ENCODE data around the gene FBXO36.

GRCh38 chr2:229875549-229875948, 46.8 kb upstream of the FBXO36 start:
- TF ChIP-seq CTCF (IDR thresholded peaks at IDR 0.05; ENCODE audit: borderline replicate concordance, extremely low read depth, low read length, poor library complexity, severe bottlenecking) (no peak), EZH2 (IDR thresholded peaks at IDR 0.05; ENCODE audit: borderline replicate concordance, low read depth, low read length, severe bottlenecking) (no peak)

Measured in DND-41 (cell line).